H9 (cell line): Measurements from ENCODE around the gene LRRC27. TPM values are rescaled to one million over a fixed set of nuclear protein-coding genes. Genes with fewer than 3 reads are reported as not detected.

Experiments used
- DNase-seq: peaks from one replicate; pipeline ENCODE4 v3.0.0-alpha.2; 2017
- H2AFZ ChIP-seq: one replicate; pipeline ENCODE4 v1.6.1; 2013; ENCODE audit warnings: mild to moderate bottlenecking, low read length, control low read depth, moderate library complexity
- H2AK5ac ChIP-seq: 2 replicates; pipeline ENCODE4 v1.6.1; 2013; ENCODE audit warnings: low read length, control low read depth, mixed read lengths; ENCODE audit not compliant: insufficient read length
- H2BK120ac ChIP-seq: one replicate; pipeline ENCODE4 v1.6.1; 2013; ENCODE audit warnings: low read depth, mild to moderate bottlenecking, low read length, control low read depth, inconsistent platforms; ENCODE audit not compliant: poor library complexity, severe bottlenecking
- H2BK12ac ChIP-seq: 2 replicates; pipeline ENCODE4 v1.6.1; 2013; ENCODE audit warnings: low read length, control low read depth, mixed read lengths, low read depth; ENCODE audit not compliant: insufficient read length
- H2BK15ac ChIP-seq: 2 replicates; pipeline ENCODE4 v1.6.1; 2013; ENCODE audit warnings: low read depth, low read length, control low read depth
- H2BK20ac ChIP-seq: one replicate; pipeline ENCODE4 v1.6.1; 2013; ENCODE audit warnings: low read depth, mild to moderate bottlenecking, low read length, control low read depth, inconsistent platforms; ENCODE audit not compliant: poor library complexity, severe bottlenecking
- H2BK5ac ChIP-seq: 2 replicates; pipeline ENCODE4 v1.6.1; 2013; ENCODE audit warnings: low read length, control low read depth, mixed read lengths; ENCODE audit not compliant: insufficient read length
- H3K14ac ChIP-seq: 2 replicates; pipeline ENCODE4 v1.6.1; 2013; ENCODE audit warnings: low read length, control low read depth; ENCODE audit not compliant: insufficient read depth
- H3K18ac ChIP-seq: 2 replicates; pipeline ENCODE4 v1.6.1; 2013; ENCODE audit warnings: low read depth, mild to moderate bottlenecking, mixed read lengths, low read length, control low read depth; ENCODE audit not compliant: insufficient read length
- H3K23ac ChIP-seq: 2 replicates; pipeline ENCODE4 v1.6.1; 2013; ENCODE audit warnings: low read length, control low read depth, mixed read lengths, low read depth; ENCODE audit not compliant: insufficient read length
- H3K23me2 ChIP-seq: 2 replicates; pipeline ENCODE4 v1.6.1; 2013; ENCODE audit warnings: low read depth, mild to moderate bottlenecking, mixed read lengths, low read length, control low read depth; ENCODE audit not compliant: insufficient read length, poor library complexity, severe bottlenecking
- H3K27ac ChIP-seq: 2 replicates; pipeline ENCODE4 v1.5.1; 2013; ENCODE audit warnings: low read length, control low read depth, mixed read lengths, low read depth; ENCODE audit not compliant: insufficient read length
- H3K27me3 ChIP-seq: 2 replicates; pipeline ENCODE4 v1.6.1; 2013; ENCODE audit warnings: low read length, control low read depth, inconsistent platforms; ENCODE audit not compliant: insufficient read depth
- H3K4ac ChIP-seq: 2 replicates; pipeline ENCODE4 v1.6.1; 2013; ENCODE audit warnings: low read depth, mild to moderate bottlenecking, control low read depth, inconsistent platforms, low read length, moderate library complexity
- H3K4me1 ChIP-seq: 2 replicates; pipeline ENCODE4 v1.6.1; 2013; ENCODE audit warnings: low read length, control low read depth, inconsistent platforms; ENCODE audit not compliant: insufficient read depth
- H3K4me2 ChIP-seq: 2 replicates; pipeline ENCODE4 v1.6.1; 2013; ENCODE audit warnings: low read length, control low read depth, mixed read lengths; ENCODE audit not compliant: insufficient read length, insufficient read depth
- H3K56ac ChIP-seq: 2 replicates; pipeline ENCODE4 v1.6.1; 2013; ENCODE audit warnings: low read depth, mild to moderate bottlenecking, mixed read lengths, low read length, control low read depth; ENCODE audit not compliant: insufficient read length
- H3K79me1 ChIP-seq: 2 replicates; pipeline ENCODE4 v1.6.1; 2013; ENCODE audit warnings: low read depth, mild to moderate bottlenecking, moderate library complexity, low read length, control low read depth, inconsistent platforms; ENCODE audit not compliant: insufficient read depth, poor library complexity, severe bottlenecking
- H3K79me2 ChIP-seq: 2 replicates; pipeline ENCODE4 v1.6.1; 2013; ENCODE audit warnings: low read length, control low read depth, inconsistent platforms; ENCODE audit not compliant: insufficient read depth
- H3K9ac ChIP-seq: 2 replicates; pipeline ENCODE4 v1.6.1; 2013; ENCODE audit warnings: low read length, control low read depth, mixed read lengths; ENCODE audit not compliant: insufficient read length; ENCODE audit errors: extremely low read depth
- H3K9me3 ChIP-seq: one replicate; pipeline ENCODE4 v1.6.1; 2013; ENCODE audit warnings: low read depth, low read length, inconsistent platforms; ENCODE audit not compliant: control insufficient read depth
- H3T11ph ChIP-seq: one replicate; pipeline ENCODE4 v1.6.1; 2013; ENCODE audit warnings: mild to moderate bottlenecking, low read length, control low read depth, inconsistent platforms
- H4K20me1 ChIP-seq: one replicate; pipeline ENCODE4 v1.6.1; 2013; ENCODE audit not compliant: control insufficient read depth, insufficient read length, insufficient read depth
- H4K5ac ChIP-seq: 2 replicates; pipeline ENCODE4 v1.6.1; 2013; ENCODE audit warnings: low read depth, mild to moderate bottlenecking, mixed read lengths, low read length, control low read depth; ENCODE audit not compliant: insufficient read length
- H4K8ac ChIP-seq: replicated peaks from 2 replicates; pipeline ENCODE4 v1.6.1; 2013; ENCODE audit warnings: low read length, control low read depth, mixed read lengths, low read depth; ENCODE audit not compliant: insufficient read length
- H4K91ac ChIP-seq: 2 replicates; pipeline ENCODE4 v1.6.1; 2013; ENCODE audit warnings: low read depth, mild to moderate bottlenecking, moderate library complexity, mixed read lengths, low read length, control low read depth; ENCODE audit not compliant: insufficient read length
- H3K27ac Mint-ChIP-seq, 3 experiments: 2 replicates in 2 of 3; 3 replicates in 1 of 3; pipeline ENCODE4 v1.8.0; 2020 to 2021; ENCODE audit warnings: mixed read lengths in 3 of 3, mild to moderate bottlenecking in 1 of 3, moderate library complexity in 1 of 3
- H3K27me3 Mint-ChIP-seq: 2 replicates; pipeline ENCODE4 v1.8.0; 2021; ENCODE audit warnings: low read depth, mild to moderate bottlenecking, moderate library complexity, mixed read lengths
- H3K36me3 Mint-ChIP-seq, 3 experiments: 2 replicates in 2 of 3; 3 replicates in 1 of 3; pipeline ENCODE4 v1.8.0; 2020 to 2021; ENCODE audit warnings: low read depth in 3 of 3, mixed read lengths in 3 of 3; ENCODE audit not compliant: insufficient read depth in 1 of 3
- H3K4me1 Mint-ChIP-seq, 2 experiments: 2 replicates each; pipeline ENCODE4 v1.8.0; 2020; ENCODE audit warnings: mixed read lengths in 2 of 2
- H3K4me3 Mint-ChIP-seq, 2 experiments: 2 replicates in 1 of 2; 3 replicates in 1 of 2; pipeline ENCODE4 v1.8.0; 2020 to 2021; ENCODE audit warnings: mild to moderate bottlenecking in 2 of 2, mixed read lengths in 2 of 2, moderate library complexity in 1 of 2
- H3K9me3 Mint-ChIP-seq, 2 experiments: 2 replicates in 1 of 2; 3 replicates in 1 of 2; pipeline ENCODE4 v1.8.0; 2020; ENCODE audit warnings: mild to moderate bottlenecking in 2 of 2, mixed read lengths in 2 of 2, moderate library complexity in 1 of 2
- CTCF ChIP-seq: fragments of 200-600 bp; sonication (generic); conservative IDR thresholded peaks from 3 replicates; pipeline ENCODE4 v1.8.0; 2021; ENCODE audit warnings: antibody characterized with exemption, mild to moderate bottlenecking
- WGBS: extraction: QIAGEN DNeasy Blood & Tissue Kit; methylation state at CpG from one replicate; pipeline ENCODE4 v1.1.7; 2013; ENCODE audit warnings: missing lambda C conversion rate, low lambda C conversion rate, mixed read lengths; ENCODE audit not compliant: insufficient read length; ENCODE audit errors: extremely low coverage; 5-methylcytosine and 5-hydroxymethylcytosine counted together
- total RNA-seq: library from RNA; stranded (reverse); gene quantifications from 2 replicates; pipeline ENCODE4 v1.2.1, GENCODE V29; 2021

Gene LRRC27
- total RNA-seq, 1 experiment from 2014 or later, result 2.7 TPM

GRCh38 chr10:132404911-132405462, 73.0 kb downstream of the LRRC27 start:
- no peaks in the 10 kb centered on the region for H3K9me3 Mint-ChIP-seq
- no peak overlapping the region for H3T11ph ChIP-seq
- DNase-seq, result peak; percentile 84
- H3K14ac ChIP-seq, result no peak overlapping the region; the same call in 1 of the 2 replicates
- H3K27ac ChIP-seq, result no peak overlapping the region
- no peaks in the 10 kb centered on the region for H3K79me1 ChIP-seq
- H3K27me3 ChIP-seq, result no peaks in the 10 kb centered on the region
- H3K4me1 ChIP-seq, result peaks cover 8% of the 10 kb centered on the region; the same call in 1 of the 2 replicates
- WGBS, result no CpG with 5 or more reads among the region's 54 CpGs
- H3K4ac ChIP-seq, result no peak overlapping the region
- H3K4me2 ChIP-seq, result no peak overlapping the region
- H2AK5ac ChIP-seq, result no peak overlapping the region
- H3K18ac ChIP-seq, result no peak overlapping the region
- no peak overlapping the region for H4K8ac ChIP-seq
- H3K9ac ChIP-seq, result no peak overlapping the region
- H2AFZ ChIP-seq, result no peak overlapping the region
- no peak overlapping the region for H4K5ac ChIP-seq
- no peak overlapping the region for H4K91ac ChIP-seq
- peaks cover 22 to 31% of the 10 kb centered on the region in 2 experiments for H3K4me1 Mint-ChIP-seq
- no peak overlapping the region for H3K4me3 Mint-ChIP-seq
- peaks cover 4% of the 10 kb centered on the region for H4K20me1 ChIP-seq
- no peaks in the 10 kb centered on the region; the same call in 1 of the 2 replicates for H3K79me2 ChIP-seq
- H2BK15ac ChIP-seq, result no peak overlapping the region
- no peak overlapping the region for H2BK12ac ChIP-seq
- no peaks in the 10 kb centered on the region for H3K23me2 ChIP-seq
- no peak overlapping the region for H3K56ac ChIP-seq
- H3K9me3 ChIP-seq, result no peaks in the 10 kb centered on the region
- H2BK5ac ChIP-seq, result no peak overlapping the region
- H3K27me3 Mint-ChIP-seq, result no peaks in the 10 kb centered on the region
- no peak overlapping the region for H2BK120ac ChIP-seq
- peaks cover 3 to 15% (median 8%) of the 10 kb centered on the region in 3 experiments for H3K36me3 Mint-ChIP-seq
- H3K27ac Mint-ChIP-seq, result no peak overlapping the region
- peak; percentile 66 for TF ChIP-seq CTCF
- H3K23ac ChIP-seq, result no peak overlapping the region
- H2BK20ac ChIP-seq, result no peak overlapping the region
